ENCODE results near the gene ASB12.

The ASB12 gene

GRCh38 chrX:64186974-64187761 lies 43.2 kb downstream of the ASB12 start:
- DNase-seq (ENCODE audit: low read depth in 2 of 3, low spot score in 2 of 3) = no peak

GRCh38 chrX:64184396-64184795 lies 46.0 kb downstream of the ASB12 start:
- DNase-seq (ENCODE audit: low read depth in 2 of 3, low spot score in 2 of 3) = no peak

GRCh38 chrX:64182208-64182607 lies 48.2 kb downstream of the ASB12 start:
- DNase-seq (ENCODE audit: low read depth in 2 of 3, low spot score in 2 of 3) = no peak

- no peak for DNase-seq (ENCODE audit: low read depth in 2 of 3, low spot score in 2 of 3)
These were observed 53.5 kb downstream of the ASB12 start for GRCh38 chrX:64176876-64177275.

All from activated CD8-positive, alpha-beta memory T cell treated with anti-CD3 and anti-CD28 coated beads for 48 hours (primary cell).